ENCODE measurements around the gene ARHGEF28.

Gene ARHGEF28

DNA sequence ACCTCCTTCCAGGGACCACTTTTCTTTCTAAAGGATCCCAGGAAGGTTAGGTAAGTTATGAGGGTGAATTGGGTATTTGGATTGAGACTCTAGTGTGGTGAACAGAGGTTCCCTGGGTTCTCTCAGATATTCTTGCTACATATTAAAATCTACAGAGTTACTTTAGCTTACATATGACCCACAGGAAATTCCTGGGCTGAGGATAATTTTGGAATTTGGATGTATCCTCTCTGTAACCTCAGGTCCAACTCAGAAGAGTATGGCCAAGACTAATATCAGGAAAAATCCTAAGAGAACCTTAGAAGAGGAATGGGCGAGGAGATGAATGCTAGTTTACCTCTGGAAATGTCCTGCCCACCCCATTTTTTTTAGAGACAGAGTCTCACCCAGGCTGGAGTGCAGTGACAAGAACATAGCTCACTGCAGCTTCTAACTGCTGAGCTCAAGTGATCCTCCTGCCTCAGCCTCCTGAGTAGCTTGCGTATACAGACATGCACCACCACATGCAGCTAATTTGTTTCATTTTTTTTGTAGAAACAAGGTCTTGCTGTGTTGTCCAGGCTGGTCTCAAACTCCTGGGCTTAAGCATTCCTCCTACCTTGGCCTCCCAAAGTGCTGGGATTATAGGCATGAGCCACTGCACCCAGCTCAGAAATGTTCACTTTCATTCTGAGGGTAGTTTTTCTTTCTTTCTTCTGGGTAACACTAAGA lies 196.4 kb downstream of the ARHGEF28 start:
- DNase-seq: no peak

DNA sequence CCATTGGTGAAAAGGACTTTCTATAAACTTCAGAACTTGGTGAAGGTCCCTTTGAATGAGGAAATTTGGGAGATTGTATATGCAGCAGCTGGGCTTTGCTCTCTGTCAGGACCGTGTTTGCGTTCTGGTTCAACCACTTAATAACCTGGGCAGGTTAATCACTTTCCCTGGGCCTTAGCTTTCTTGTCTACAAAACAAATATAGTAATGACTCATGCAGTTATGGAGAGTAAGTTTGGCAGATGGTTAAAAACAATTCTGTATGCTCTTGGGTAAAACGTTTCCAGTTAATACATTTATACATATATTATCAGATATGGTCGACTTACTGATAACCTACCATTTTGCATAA lies 197.0 kb downstream of the ARHGEF28 start:
- DNase-seq: no peak

DNA sequence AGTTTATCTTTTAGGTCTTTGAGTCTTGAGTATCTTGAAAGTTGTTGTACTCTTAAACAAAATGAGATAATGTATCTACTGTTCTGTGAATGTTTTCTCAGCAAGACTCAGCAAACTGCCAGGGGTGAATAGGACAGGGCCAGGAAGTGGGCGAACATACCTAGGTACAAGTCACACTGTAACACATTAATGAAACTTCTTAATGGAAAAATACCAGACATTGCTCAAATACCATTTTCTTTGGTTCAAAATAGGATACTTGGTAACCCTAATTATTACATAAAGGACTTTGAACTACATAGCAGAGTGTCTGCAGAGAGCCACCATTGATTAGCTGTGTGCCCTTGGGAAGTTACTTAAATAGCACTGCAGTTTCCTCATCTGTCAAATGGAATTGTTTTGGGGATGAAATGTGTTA lies 197.5 kb downstream of the ARHGEF28 start:
- no peak for DNase-seq

DNA sequence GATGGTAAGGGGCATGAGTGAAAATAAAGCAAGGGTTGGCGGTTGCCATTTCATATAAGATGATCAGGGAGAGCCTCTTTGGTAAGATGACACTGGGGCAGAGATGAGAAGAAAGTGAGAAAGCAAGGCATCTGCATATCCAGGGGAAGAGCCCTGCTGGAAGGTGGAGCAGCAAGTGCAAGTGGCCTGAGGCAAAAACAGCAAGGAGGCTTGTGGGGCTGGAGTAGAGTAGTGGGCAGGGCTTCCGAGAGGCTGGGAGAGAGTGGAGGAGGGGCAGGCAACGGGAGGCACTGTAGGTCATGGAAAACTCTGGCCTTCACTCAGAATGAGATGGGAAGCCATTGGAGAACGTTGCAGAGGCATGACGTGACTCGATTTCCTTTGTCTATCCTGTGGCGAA lies 199.2 kb downstream of the ARHGEF28 start:
- no peak for DNase-seq

DNA sequence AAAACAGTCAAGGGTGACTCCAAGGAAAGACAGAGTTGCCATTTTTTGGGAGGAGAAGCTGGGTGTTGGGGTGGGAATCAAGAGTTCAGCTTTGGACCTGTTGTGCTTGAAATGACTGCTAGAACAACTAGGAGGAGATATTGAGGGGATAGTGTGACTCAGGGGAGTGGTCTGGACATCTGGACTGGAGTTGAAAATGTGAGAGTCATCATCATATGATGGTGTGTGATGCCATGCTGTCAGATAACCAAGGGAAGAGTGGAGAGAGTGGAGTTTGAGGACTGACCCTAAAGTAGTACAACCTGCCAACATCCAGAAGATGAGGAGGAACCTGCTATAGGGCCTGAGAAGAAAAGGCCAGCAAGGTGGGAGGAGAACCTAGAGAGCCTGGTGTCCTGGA lies 199.7 kb downstream of the ARHGEF28 start:
- DNase-seq: no peak

DNA sequence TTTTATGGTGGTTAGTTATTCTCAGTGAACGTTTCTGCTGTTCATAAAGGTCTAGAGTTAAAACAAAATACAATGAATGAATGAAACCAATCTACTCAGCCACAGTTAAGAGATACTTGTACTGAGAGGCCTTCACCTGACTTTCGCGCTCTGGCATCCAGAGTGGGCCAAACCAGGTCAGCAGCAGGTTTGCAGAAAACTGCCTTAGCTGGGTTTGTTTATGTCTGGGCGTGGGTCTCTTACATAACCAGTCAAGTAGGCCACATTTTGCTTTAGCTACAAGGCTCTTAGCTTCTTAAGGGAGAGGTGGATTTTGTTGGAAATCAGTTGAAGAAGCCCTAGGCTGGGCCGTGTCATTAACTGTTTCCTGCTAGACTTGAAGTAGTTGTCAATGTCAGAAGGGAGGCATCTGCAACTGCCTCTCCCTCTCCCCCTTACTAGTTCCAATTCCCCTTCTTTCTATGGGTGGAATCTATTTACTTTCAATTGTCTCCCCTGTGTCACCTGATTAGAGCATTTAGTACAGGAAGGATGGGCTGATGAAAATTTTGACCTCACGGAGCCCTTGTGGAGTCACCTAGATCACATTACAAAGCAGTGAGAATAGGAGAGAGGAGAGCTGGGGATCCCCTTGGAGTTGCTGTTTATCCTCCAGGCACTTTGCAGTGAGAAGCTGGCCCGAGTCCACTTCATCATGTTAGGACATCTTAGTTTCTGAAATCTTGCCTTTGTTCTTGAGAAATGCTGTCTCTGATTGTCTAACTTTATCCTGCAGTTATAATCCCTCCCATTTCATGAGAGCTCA lies 200.5 kb downstream of the ARHGEF28 start:
- DNase-seq: no peak

DNA sequence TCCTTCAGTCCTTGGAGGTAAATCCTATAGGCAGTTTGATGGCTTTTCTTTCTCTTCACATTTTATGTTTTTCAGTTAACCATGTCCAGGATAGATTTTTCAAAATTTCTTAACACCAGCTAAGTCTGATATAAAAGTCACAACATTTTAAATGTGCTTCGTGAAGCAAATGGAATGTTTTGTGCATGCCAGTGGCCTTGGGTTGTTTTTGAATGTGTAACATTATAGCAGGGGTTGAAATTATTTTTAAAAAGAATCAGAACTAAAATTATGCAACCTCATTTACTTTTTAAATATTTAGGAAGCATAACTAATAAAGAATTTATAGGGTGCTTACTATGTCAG lies 201.1 kb downstream of the ARHGEF28 start:
- DNase-seq: no peak

DNA sequence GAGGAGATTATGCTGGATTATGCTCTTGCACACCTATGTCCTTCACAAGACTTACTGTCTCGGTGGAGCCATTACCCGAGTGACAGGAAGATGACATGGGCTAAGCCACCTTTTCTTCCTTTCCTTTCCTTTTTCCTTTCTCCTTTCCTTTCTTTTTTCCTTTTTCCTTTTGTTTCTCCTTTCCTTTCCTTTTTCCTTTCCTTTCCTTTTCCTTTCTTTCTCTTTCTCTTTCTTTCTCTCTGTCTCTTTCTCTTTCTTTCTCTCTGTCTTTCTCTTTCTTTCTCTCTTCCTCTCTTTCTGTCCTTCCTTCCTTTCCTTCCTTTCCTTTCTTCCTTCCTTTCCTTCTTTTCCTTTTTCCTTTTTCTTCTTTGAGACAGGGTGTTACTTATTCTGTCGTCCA lies 202.5 kb downstream of the ARHGEF28 start:
- no peak for DNase-seq

DNA sequence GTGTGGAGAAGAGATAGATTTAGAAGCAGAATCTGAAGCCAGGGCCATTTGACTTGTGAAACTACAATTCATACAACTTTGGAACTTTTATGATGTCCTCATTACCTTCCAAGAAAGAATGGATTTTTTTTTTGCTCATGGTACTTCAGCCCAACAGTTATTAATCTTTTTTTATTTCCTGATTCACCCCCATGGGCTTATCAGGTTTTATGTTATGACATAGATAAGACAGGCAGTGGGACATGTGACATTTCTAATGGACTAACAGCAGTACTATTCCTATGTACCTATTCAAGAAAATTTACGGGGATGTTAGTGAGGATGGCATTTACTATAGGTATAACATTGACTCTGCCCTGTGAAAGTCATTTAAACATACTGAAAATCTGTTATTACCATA lies 204.7 kb downstream of the ARHGEF28 start:
- no peak for DNase-seq

DNA sequence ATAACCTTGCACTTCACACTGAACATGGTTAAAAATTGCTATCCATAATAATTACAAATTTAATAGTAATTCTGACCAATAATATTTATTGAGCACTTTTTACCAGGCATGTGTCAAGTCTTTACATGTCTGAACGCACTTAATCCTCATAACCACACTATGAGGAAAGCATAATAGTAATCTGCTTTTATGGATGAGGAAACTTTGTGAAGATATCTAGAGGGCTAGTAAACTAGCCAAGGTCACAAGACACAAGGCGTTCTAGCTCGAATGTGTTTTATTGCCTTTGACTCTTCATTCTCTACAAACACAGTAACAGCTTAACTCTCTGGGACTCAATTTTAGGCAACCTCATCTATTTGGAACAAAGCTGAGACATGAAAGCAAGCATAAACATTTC lies 205.1 kb downstream of the ARHGEF28 start:
- no peak for DNase-seq

DNA sequence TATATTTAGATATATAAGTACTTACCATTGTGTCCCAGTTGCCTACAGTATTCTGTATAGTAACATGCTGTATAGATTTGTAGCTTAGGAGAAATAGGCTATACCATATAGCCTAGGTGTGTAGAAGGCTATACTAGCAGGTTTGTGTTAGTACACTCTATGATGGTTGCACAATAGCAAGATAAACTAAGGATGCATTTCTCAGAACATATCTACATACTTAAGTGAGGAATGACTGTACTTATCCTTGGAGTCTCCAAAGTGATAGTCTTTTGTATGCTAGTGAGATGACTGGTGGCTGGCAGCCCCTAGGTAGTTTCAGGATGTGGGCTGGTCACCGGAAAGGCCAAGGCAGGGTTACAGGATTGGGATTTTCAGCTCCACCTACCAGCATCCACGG lies 208.7 kb downstream of the ARHGEF28 start:
- no peak for DNase-seq

DNA sequence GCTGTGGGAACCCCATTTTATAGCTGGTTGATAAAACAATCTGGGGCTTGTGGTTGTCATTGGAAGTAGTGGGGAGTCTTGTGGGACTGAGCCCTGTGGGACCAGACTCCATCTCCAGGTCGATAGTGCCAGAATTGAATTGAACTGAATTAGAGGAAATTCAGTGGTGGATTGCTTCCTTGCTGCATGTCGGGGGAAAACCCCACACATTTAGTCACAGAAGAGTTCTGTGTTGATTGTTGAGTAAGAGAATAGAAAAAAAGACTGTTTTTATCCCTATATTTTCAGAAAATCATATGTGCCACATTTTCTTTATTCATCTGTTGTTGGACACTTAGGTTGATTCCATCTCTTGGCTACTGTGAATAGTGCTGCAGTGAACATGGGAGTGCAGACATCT lies 209.7 kb downstream of the ARHGEF28 start:
- no peak for DNase-seq

DNA sequence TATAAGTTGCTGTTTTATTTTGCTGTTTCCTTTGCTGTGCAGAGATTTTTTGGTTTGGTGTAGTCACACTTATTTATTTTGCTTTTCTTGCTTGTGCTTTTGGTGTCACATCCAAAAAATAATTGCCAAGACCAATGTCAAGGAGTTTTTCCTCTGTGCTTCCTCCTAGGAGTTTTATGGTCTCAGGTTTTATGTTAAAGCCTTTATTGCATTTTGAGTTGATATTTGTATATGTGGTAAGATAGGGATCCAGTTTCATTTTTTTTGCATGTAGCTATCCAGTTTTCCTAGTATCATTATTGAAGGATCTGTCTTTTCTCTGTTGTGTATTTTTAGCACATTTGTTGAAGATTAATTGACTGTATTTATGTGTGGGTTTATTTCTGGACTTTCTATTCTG lies 210.6 kb downstream of the ARHGEF28 start:
- DNase-seq: no peak

DNA sequence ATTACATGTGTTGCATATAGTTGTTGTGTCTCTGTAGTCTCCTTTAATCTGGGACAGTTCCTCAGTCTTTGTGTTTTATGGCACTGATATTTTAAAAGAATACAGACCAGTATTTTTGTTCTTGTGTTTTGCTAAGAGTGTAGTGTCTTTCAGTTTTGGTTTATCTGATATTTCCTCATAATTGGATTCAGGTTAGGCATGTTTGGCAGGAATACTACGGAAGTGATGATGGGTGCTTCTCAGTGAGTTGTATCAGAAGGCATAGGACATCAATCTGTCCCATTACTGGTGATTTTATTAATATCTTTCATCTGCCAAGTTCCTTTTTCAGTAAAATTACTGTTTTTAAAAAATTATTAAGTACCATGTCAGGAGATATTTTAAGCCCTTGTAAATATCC lies 212.9 kb downstream of the ARHGEF28 start:
- no peak for DNase-seq

DNA sequence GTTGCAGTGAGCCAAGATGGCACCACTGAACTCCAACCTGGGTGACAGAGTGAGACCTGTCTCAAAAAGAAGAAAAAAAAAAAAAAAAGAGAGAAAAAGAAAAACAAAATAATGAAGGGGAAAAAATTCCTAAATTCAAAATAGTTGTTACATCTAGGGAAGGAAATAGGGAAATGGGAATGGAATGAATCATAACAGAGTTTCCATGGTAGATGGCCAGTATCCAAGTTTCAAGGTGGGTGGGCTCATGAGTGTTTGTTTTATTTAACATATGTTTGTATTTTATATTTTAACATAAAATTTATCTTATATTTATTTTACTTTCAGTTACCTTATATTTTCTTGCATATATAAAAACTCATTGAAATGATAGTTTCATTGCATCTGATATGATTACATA lies 215.6 kb downstream of the ARHGEF28 start:
- DNase-seq: no peak

DNA sequence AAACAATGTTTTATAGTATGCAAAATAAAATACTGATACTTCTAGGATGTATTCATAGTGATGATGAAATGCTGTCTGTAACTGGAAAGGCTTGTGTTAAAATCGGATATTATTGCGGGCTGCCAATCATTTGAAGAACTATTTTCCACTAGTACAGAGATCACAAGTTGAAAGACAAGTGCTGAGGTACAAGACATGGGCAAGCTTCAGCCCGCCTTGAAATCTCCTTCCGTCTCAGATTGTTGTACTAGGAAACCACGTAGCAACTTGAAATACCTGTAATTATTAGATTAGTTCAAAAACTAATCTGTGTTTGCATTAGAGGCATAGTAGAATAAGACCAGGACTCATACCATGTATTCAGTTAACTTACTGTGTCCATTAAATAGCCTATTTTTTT lies 218.2 kb downstream of the ARHGEF28 start:
- DNase-seq: no peak

DNA sequence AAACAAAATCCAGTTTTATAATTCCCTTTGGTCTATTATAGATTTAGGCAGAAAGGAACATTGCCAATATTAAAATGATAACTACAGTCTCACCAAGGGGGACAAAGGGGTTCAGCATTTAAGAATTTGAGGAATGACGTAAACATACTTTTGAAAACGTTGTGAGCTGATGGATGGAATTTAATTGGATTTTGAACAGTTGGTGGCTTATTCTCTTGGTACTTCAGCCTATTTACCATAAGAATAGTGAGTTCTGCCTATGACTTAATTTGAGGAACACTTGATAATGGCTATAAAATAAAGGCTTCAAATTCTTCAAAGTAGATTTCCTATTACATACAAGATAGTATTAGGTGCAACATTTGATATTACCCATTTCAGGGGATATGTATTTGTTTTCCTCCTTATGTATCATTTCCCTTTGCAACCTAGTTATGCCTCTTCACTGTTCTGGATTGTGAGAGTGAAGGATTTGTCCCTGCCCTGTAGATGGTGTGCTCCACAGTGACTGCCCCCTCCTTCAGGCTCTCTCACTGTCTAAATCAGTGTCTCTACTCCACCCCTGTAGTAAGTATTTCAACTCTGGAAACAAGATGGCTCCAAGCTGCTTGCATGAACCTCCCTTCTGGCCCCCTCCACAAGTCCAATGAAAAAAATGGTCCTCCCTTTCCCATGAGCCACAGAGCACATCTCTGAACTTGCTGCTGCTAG lies 225.6 kb downstream of the ARHGEF28 start:
- DNase-seq: no peak

DNA sequence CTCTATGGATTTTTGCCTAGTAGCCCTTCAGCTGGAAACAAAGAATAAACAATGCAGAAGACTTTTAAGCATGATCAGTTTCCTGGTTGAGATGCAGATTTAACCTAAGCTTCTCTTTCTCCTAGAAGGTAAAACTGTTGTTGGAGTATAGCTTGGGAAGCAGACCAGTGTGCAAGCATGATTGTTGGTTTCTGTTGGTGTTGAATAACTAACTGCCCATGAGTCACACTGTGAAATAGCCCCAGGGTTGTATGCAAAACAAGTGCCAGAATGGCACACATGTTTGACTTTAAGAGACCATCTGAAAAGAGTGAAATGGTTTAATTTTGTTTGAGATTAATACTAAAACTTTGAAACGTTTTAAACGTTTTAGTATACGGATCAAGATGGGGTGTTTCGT lies 227.1 kb downstream of the ARHGEF28 start:
- no peak for DNase-seq

DNA sequence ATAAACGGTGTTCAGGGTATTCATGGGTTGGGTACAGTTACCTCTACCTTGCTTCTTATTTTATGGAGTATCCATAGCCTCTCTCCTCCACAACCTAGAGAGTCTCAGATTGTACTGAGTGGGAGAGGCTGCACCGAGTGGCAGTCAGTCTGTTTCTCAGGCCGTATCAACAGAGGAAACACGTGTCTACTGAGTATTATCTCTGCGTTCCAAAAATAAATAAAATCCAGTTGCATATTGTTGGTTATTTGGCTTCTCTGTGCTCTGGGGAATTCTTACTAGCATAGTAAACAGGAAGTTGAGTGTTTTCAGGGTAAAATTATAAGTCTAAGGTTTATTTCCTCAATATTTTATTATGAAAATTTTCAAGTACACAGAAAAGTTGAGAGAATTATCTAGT lies 231.0 kb downstream of the ARHGEF28 start:
- DNase-seq: no peak

DNA sequence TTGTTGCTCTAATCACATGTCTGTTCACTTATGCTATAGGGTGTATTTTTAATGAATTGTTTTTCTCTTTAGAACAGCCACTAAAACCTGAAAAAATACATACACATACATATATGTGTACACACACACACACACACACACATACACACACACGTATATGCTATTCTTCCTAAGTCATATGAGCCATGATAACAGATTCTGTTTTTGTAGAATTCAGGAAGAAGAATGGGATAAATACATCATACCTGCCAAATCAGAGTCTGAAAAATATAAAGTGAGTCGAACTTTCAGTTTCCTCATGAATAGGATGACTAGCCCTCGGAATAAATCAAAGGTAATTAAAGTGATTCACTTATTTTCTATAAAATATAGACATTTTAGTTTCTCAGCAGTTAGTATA lies 231.4 kb downstream of the ARHGEF28 start:
- DNase-seq: no peak

DNA sequence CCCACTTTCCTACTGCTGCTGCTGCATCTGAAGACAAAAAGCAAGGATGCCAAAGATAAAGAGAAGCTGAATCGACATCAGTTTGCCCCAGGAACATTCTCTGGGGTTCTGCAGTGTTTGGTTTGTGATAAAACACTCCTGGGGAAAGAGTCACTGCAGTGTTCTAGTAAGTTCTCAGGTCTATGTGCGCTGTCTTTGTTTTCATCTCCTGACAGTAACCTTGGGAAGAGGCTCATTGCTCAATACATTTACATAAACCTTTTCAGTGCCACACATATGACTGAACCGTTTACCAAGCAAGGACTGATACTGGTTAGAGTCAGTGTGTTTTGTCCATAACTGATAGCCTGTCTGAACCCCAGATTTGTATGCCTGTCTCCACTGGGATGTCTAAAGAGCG lies 232.1 kb downstream of the ARHGEF28 start:
- no peak for DNase-seq

DNA sequence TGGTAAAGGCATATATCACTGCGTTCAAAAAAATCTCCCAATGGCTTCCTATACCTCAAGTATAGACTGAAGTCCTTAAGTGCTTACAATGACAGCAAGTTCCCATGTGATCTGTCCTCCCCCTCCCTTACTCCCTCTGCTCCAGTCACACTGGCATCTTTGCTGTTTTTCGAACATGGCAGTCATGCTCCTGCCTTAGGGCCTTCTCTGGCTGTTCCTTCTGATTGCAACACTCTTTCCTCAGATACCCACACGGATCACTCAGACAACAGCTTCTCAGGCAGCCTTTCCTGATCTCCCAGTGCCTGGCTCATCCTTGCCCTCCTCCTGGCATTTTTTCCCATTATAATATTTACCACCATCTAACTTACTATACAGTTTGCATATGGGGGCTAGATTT lies 232.8 kb downstream of the ARHGEF28 start:
- DNase-seq: no peak

DNA sequence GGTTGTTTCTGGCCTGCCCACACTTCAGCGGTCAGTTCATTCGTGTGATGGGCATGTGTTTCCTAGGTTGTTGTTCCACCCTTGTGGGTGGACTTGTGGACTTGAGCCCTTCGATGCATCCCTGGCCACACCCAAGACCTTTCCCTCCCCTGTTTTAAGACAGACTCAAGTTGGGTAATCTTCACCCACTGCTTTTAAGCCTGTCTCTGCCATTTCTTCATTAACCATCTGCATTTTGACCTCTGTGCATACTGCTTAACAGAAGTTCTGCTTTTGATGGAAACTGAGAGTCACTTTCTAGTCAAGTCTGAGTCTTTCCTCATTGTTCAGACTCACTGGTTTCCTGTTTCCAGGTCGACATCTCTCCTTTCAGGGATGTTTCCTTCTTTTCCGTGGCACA lies 233.7 kb downstream of the ARHGEF28 start:
- no peak for DNase-seq

DNA sequence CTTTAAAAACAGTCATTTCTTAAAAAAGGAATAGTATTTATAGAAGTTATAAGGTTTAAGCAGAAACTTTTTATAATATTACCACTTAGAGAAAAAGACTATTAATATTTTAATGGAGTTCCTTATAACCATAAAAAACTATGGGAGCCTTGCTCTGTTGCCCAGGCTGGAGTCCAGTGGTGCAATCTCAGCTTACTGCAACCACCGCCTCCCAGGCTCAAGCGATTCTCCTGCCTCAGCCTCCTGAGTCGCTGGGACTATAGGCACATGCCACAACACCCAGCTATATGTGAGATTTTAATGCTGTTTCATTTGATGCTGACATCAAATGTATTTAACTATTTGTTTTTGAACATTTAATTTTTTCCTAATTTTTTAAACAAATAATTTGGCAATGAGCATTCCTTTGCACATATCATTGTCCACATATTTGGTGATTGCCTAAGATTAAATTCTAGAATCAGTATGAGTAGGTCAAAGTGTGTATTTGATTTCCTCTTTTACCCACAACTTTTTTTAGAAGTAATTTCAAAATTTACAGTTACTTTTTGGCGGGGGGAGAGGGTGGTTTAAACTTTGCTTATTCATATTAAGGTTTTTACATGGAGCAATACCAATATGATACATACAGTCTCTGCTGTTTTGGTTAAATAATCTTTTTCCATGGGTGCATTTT lies 235.5 kb downstream of the ARHGEF28 start:
- no peak for DNase-seq
